HEK293 (cell line): ENCODE data around the gene ZFAND2B.

ENCODE experiments used
- ATF2 ChIP-seq: fragments of 450-650 bp; formaldehyde crosslinking; IDR thresholded peaks from 2 replicates; pipeline ENCODE4 v1.5.1; 2016; ENCODE audit warnings: missing biosample characterization, missing genetic modification characterization, low read depth
- CTCF ChIP-seq: fragments of 450-650 bp; formaldehyde crosslinking; IDR thresholded peaks from 2 replicates; pipeline ENCODE4 v1.5.1; 2016; ENCODE audit warnings: missing biosample characterization, missing genetic modification characterization
- MYNN ChIP-seq: fragments of 450-650 bp; formaldehyde crosslinking; IDR thresholded peaks from 2 replicates; pipeline ENCODE4 v1.5.1; 2016; ENCODE audit warnings: missing biosample characterization, missing genetic modification characterization, borderline replicate concordance
- PBX3 ChIP-seq: sonication (generic); formaldehyde crosslinking; IDR thresholded peaks from 2 replicates; pipeline ENCODE4 v1.8.1; 2022; ENCODE audit warnings: mild to moderate bottlenecking, moderate library complexity, missing genetic modification reagents
- YY1 ChIP-seq: fragments of 450-650 bp; formaldehyde crosslinking; IDR thresholded peaks from 2 replicates; pipeline ENCODE4 v1.5.1; 2018; ENCODE audit warnings: missing biosample characterization, missing genetic modification characterization
- ZFP3 ChIP-seq: fragments of 450-650 bp; formaldehyde crosslinking; IDR thresholded peaks from 2 replicates; pipeline ENCODE4 v1.5.1; 2016; ENCODE audit warnings: low read depth, missing biosample characterization, missing genetic modification characterization
- ZNF223 ChIP-seq: fragments of 450-650 bp; formaldehyde crosslinking; IDR thresholded peaks from 2 replicates; pipeline ENCODE4 v1.5.1; 2016; ENCODE audit warnings: missing biosample characterization, missing genetic modification characterization
- ZNF274 ChIP-seq, 2 experiments: fragments of 200-500 bp in 1 of 2; fragments of 450-650 bp in 1 of 2; sonication (Bioruptor generic) in 1 of 2; formaldehyde crosslinking in 1 of 2; IDR thresholded peaks; 2 replicates each; pipeline versions ENCODE4 v1.5.1 to v1.6.1; 2014 to 2016; ENCODE audit warnings: borderline replicate concordance in 1 of 2, inconsistent platforms in 1 of 2, low read length in 1 of 2, missing biosample characterization in 1 of 2, missing genetic modification characterization in 1 of 2
- ZNF335 ChIP-seq: fragments of 450-650 bp; formaldehyde crosslinking; conservative IDR thresholded peaks from 2 replicates; pipeline ENCODE4 v1.5.1; 2016; ENCODE audit warnings: missing biosample characterization, missing genetic modification characterization
- ZNF423 ChIP-seq: fragments of 450-650 bp; formaldehyde crosslinking; IDR thresholded peaks from 2 replicates; pipeline ENCODE4 v1.5.1; 2016; ENCODE audit warnings: missing biosample characterization, missing genetic modification characterization
- ZNF558 ChIP-seq: fragments of 450-650 bp; formaldehyde crosslinking; IDR thresholded peaks from 2 replicates; pipeline ENCODE4 v1.5.1; 2016; ENCODE audit warnings: missing biosample characterization, missing genetic modification characterization
- TF ChIP-seq, protein P1 (sequence below): fragments of 450-650 bp; formaldehyde crosslinking; IDR thresholded peaks from 2 replicates; pipeline ENCODE4 v1.5.1; 2016; ENCODE audit warnings: missing biosample characterization, missing genetic modification characterization

GRCh38 chr2:219207134-219207883, 727 bp downstream of the ZFAND2B start:
- TF ChIP-seq ZNF274 (IDR thresholded peaks at IDR 0.05; ENCODE audit: low read length) (no peak), ZNF274 (tag by site-specific recombination; IDR thresholded peaks at IDR 0.05; ENCODE audit: borderline replicate concordance) (no peak), CTCF (tag by site-specific recombination) (no peak), ZFP3 (tag by site-specific recombination) (no peak), YY1 (tag by site-specific recombination) (no peak), ZNF558 (tag by site-specific recombination) (no peak), PBX3 (no peak), ZNF423 (tag by site-specific recombination) (no peak), ZNF335 (tag by site-specific recombination) (peak; percentile 71), ZNF223 (tag by site-specific recombination) (no peak), ATF2 (no peak), MYNN (tag by site-specific recombination) (no peak)
- TF ChIP-seq, protein P1, sequence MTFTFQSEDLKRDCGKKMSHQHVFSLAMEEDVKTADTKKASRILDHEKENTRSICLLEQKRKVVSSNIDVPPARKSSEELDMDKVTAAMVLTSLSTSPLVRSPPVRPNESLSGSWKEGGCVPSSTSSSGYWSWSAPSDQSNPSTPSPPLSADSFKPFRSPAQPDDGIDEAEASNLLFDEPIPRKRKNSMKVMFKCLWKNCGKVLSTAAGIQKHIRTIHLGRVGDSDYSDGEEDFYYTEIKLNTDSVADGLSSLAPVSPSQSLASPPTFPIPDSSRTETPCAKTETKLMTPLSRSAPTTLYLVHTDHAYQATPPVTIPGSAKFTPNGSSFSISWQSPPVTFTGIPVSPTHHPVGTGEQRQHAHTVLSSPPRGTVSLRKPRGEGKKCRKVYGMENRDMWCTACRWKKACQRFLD (tag by site-specific recombination), result no peak
